Hematopoietic multipotent progenitor cell treated with erythropoietin and hydrocortisone succinate and interleukin-3 and kit ligand, for 6 days (in vitro differentiated cells): ENCODE data around the gene PCBD1.

ENCODE experiments used
- DNase-seq: peaks from one replicate; pipeline ENCODE4 v3.0.0-alpha.2; 2015

The PCBD1 gene

DNA sequence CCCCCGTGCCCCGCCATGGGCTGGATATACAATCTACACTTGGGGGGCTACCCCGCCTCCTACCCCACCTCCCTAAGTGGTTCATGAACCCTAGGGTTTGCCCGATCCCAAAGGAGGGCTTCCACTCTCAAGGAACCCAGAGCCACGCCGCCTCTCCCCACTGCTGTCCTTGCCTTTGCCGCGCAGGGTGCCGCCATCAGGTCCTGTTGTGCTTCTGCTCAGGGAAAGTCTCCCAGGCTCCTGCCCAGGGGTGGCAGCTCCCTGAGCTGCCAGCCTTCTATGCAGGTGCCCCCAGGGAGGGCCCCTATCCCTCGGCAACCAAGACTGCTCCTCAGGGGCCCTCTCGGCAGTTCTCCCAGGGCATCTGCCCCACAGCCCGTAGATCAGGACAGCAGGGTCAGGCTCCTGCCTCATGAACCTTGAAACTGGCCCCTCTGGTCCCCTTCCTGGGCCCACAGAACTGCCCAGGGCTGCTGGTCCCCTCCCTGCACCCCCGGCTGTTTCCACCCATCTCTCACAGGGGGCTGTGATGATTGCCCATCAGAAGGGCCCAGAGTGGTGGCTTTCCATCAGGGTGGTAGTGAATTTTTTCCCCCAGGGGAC is 13.0 kb upstream of the PCBD1 start:
- DNase-seq: no peak

DNA sequence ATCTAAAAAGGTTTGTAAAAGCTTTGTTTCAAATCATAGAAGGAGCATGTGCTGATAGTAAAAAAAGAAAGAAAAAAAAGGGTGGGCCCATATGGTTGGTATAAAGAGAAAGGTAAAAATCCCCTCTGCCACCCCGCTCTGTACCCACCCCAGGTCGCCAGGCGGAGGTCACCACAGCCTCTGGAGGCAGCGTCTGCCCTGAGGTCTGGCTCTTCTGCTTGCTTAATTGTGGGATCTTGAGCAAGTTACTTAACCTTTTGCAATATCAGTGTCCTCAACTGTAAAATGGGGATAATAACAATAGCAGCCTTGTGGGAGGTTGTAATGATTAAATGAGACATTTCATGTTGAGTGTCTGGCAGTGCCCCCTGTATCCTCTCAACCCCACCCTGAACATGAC is 10.7 kb upstream of the PCBD1 start:
- DNase-seq: no peak

DNA sequence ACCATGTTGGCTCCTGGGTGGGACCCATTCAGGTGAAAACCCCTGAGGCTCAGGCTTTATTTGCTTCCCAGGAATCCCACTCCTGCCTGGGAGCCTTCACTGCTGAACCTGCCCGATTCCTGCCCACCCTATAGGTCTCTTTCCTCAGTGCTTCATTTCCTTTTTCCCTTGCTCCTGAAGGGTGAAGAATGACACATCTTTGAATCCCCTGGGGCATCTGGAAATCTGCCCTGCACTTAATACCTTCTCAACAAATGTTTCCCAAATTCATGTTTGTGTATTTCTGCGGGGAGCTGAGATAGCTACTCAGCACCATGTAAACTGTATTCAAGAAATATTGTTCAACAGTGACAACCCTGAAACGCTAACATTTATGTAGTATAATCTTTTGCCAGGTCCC is 10.3 kb upstream of the PCBD1 start:
- no peak for DNase-seq

GRCh38 chr10:70896551-70896950 is 8.2 kb upstream of the PCBD1 start:
- DNase-seq: no peak

DNA sequence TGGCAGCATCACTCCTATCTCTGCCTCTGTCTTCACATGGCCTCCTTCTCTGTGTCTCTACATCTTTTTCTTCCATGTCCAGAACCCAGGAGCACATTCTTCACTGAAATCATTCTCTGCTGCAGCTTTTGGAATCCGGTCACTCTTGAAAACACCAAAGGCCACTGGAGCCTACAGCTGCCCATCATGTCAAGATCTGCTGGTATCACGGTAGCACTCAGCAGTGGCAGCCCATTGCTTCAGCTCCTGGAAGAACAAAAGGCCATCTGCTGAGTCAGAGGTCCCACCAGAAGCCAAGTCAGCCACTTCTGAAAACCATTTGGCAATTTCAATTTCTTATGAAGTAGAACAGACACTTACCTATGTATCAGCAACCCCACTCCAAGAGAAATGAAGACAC is 6.1 kb upstream of the PCBD1 start:
- DNase-seq: no peak

DNA sequence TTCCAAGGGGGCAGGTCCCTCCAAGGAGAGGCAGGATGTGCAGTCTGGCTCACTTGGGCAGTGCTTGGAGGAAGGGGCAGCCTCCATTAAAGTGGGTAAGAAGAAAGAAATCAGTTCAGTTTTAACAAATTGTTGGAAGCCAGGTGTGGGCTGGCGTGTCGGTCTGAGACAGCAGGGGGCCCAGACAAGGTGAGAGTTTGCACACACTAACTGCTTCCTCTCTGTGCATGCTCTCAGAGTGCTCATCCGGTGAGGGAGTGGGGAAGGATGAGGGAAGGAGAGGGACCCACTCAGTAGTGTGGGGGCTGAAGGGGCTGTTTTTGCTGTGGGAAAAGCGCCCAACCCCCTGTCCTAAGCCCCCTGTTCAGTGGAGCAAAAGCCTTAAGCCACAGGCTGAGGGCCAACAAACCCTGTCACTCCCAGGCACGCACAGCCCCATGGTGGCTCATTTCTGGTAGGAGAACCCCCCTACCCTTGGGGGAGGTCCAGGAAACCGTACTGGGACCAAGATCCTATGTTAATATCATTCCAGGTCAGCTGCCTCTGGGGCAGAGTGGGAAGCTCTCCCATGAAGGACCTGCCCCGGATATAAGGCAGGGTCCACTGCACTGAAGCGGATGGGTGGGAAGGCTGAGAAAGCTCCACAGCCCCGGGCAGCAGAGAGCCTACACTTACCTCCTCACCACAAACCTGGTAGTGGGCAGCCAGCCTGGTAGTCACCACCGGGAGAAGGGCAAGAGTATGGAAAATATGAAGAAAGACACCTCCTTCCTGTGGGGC is 5.1 kb upstream of the PCBD1 start:
- DNase-seq: no peak

DNA sequence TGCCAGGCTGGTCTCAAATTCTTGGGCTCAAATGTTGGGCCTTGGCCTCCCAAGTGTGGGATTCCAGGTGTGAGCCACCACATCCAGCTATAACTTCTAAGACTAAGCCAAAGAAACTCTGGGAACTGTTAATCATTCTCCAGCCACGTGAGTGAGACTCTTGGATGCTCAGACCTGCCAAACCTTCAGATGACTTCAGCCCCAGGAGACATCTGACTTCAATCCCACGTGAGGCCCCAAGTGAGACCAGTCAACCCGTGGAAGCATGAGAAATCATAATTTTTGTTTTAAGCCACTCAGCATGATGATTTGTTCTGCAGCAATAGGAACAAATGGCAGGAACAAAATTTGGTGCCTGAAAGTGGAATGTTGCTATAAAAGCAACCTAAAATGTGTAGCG is 4.3 kb upstream of the PCBD1 start:
- DNase-seq: no peak

- no peak for DNase-seq
These were observed 3.3 kb upstream of the PCBD1 start for GRCh38 chr10:70891627-70892026.

DNA sequence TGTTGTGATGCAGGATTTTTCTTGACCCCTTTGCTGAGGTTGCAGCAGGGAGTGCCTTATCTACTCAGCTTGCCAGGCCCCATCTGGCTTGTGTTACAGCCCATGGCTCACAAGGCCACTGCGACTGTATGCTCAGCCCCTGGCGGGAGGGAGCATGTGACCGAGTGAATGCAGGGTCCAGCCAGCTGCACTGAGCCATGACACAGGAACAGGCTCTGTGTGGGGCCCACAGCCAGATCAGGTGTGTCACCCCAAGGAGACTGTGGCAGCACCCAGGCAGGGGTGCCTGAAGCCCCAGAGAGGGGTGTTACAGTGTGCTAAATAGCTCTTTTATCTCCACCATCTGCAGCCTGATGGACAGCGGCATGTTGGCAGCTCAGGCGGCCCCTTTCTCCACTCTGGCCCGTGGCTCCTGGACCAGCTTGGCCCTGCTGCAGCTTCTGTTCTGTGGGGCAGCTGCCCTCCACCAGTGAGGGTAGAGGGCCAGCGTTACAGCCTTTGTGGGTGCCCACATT is 2.6 kb upstream of the PCBD1 start:
- DNase-seq: no peak

- no peak for DNase-seq
These were observed 926 bp upstream of the PCBD1 start for GRCh38 chr10:70889291-70889690.

GRCh38 chr10:70886921-70887665 is 1.3 kb downstream of the PCBD1 start:
- no peak for DNase-seq

DNA sequence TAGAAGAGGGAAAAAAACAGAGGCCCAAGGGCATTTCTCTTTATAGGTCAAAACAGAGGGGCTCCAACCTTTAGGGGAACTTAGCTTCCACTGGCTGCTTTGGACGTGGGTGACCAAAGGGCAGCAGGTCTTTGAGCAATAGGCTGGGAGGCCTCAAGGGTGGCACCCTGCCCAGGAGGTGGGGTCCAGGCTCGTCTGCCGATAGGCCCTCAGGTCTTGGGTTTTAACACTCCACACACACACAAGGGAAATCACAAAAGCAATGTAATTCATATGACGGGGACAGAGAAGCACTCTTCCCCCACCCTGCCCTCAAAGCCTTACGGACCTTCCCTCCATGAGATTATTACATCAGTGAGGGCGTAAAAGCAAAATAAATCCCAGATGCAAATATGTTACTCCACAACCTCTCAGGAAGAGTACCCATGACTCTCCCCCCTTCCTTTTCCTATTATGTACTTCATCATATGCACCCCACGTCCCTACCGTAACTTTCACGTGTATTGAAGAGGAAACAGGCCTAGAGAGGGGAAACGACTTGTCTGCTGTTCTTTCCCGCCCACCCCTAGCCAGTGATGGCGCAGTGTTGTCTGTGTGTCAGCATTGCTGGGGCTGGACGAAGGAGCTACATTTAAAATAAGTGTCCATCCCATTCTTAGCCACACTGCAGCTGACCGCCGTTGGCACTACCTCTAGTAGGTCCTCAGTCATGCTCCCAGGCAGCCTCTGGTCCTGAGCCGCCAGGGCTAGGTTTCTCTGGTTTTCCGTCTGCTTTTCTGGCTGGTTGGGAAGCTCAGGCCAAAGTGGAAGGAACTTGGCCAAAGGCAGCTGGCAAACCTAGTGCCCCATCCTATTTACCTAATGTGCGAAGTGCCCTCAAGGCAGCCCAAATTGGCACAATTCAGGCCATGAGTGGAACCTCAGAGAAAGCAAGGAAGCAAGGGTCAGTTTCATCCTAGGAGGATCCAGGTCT is 2.1 kb downstream of the PCBD1 start:
- no peak for DNase-seq

- DNase-seq: no peak
These were observed 2.9 kb downstream of the PCBD1 start for GRCh38 chr10:70885481-70885880.

DNA sequence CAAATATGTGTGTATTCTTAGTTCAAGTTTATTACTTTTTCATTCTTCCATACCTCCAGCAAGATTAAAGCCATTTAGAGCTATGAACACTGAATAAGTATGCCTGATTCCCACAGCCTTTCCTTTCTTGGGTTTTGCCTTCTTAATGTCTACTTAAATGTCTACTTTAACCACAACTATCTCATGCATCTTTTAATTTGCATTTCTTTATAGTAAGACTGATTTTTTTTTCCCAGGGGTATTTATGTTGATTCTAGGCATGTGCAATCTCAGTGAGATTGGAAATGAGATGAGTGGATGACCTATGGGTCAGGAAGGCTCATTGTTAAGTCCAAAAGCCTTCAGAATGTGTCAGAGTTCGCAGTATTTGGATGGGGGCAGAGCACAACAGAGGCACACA is 3.6 kb downstream of the PCBD1 start:
- DNase-seq: no peak

DNA sequence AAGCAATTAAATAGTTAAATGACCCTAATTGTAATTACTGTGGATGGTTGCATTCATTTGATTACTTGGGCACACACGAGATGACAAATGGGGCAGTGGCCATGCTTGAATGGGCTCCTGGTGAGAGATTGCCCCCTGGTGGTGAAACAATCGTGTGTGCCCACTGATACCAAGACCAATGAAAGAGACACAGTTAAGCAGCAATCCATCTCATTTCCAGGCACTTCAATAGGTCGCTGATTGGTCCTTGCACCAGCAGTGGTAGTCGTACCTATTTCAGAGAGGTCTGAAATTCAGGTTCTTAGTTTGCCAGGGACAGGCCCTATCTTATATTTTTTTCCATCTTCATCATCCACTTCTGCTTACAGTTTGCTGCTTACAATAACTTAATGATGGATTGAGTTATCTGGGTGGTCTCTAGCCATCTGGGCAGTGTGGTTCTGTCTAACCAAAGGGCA is 8.3 kb downstream of the PCBD1 start:
- peak; percentile 93 for DNase-seq

DNA sequence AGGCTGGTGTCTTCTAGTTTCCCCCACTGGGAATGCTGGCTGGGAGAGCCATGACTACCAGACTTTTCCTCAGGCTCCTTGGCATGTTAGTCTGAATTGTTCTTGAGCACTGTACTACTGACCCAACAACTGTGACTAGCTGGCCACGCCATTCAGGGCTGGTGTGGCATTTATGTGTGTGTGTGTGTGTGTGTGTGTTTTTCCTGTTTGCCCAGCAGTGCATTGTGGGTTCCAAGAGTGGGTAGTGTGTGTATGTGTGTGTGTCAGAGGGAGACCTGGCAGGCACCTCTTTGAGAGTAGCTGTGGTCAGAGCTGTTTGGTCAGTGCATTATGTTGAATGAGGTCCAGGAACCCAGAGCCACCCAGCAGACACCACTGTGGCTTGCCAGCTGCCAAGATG is 9.2 kb downstream of the PCBD1 start:
- DNase-seq: no peak

- DNase-seq: no peak
These were observed 14.3 kb downstream of the PCBD1 start for GRCh38 chr10:70874061-70874460.

GRCh38 chr10:70872291-70872690 is 16.1 kb downstream of the PCBD1 start:
- no peak for DNase-seq

DNA sequence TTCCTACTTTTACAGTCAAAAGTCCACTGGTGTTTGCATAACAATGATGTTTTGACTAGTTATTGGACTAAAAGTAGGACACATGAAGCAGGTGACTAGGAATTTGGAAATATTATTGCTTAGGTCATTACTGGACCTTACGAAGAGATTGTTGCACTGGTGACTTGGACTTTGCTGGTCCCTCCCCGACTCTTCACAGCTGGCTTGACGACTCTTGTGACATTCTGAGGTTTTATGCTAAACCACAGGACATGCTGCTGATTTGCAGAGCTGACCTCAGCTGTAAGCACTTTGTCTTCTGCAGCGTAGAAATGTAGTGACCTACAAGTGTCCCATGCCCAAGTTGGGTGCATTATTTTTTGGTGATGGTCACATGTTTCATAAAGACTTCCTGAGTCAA is 21.9 kb downstream of the PCBD1 start:
- peak; percentile 63 for DNase-seq

DNA sequence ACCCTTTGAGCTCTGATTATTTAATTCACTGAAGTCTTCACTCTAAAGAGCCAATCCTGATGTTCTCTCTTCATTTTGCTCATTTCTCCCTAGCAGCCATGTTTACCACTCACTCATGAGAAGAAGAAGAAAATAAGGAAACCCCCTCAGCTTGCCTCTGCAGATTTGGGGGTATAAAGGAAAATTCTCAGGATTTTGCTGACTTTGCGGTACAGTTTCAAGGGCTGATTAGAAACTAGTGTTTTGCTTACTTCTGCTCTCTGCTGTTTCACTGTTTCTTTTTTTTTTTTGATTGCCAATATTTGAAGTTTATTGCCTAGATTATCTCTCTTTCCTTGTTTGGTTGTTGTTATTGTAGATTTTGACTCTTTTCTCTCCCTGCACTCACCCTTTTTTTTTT is 23.4 kb downstream of the PCBD1 start:
- no peak for DNase-seq

GRCh38 chr10:70863470-70864160 is 24.8 kb downstream of the PCBD1 start:
- no peak for DNase-seq
